Endothelial cell of umbilical vein (primary cell): ENCODE measurements around the gene ESAM. TPM values are rescaled to one million over a fixed set of nuclear protein-coding genes. Genes with fewer than 3 reads are reported as not detected.

ENCODE experiments used
- BruUV-seq: library from RNA; stranded (reverse); fragments of 400-500 nt; replicated peaks from 2 replicates; lab custom pipeline; 2021; lab: Mats Ljungman, UMichigan
- CTCF ChIA-PET: fragments of 300-600, 350-600 bp; sonication (Branson Sonifier 250); formaldehyde crosslinking; loops from one replicate; lab custom pipeline; 2021; ENCODE audit warnings: antibody characterized with exemption, inconsistent platforms; lab: Charles Lee
- POLR2A ChIA-PET: fragments of 300-600, 350-600 bp; sonication (Branson Sonifier 250); formaldehyde crosslinking; loops from one replicate; lab custom pipeline; 2021; ENCODE audit warnings: antibody characterized with exemption, inconsistent platforms; lab: Charles Lee
- DNase-seq: peaks from one replicate; pipeline ENCODE4 v3.0.0-alpha.2; 2011; ENCODE audit warnings: low read depth, low spot score
- FAIRE-seq: peaks from 2 replicates; lab custom pipeline; 2011; peaks lifted over from hg19 to GRCh38; lab: Jason Lieb, UNC
- H2AFZ ChIP-seq: 2 replicates; pipeline ENCODE4 v1.6.0; 2012; ENCODE audit warnings: low read depth, low read length, control low read depth, inconsistent platforms
- H3K27ac ChIP-seq: 2 replicates; pipeline ENCODE4 v1.5.1; 2011; ENCODE audit warnings: low read depth, mild to moderate bottlenecking, control low read depth, low read length, moderate library complexity; ENCODE audit not compliant: insufficient read depth
- H3K27me3 ChIP-seq, 2 experiments: 2 replicates each; pipeline versions ENCODE4 v1.6.0 to v1.6.1; 2011; ENCODE audit warnings: low read length in 2 of 2, mixed read lengths in 1 of 2; ENCODE audit not compliant: control insufficient read depth in 2 of 2, insufficient read depth in 2 of 2
- H3K36me3 ChIP-seq, 2 experiments: 2 replicates in 1 of 2; 3 replicates in 1 of 2; pipeline ENCODE4 v1.5.1; 2011; ENCODE audit warnings: low read length in 2 of 2, mild to moderate bottlenecking in 1 of 2, moderate library complexity in 1 of 2; ENCODE audit not compliant: control insufficient read depth in 2 of 2, insufficient read depth in 2 of 2; ENCODE audit errors: extremely low read depth in 1 of 2
- H3K4me1 ChIP-seq: 3 replicates; pipeline ENCODE4 v1.5.1; 2011; ENCODE audit warnings: mild to moderate bottlenecking, low read length; ENCODE audit not compliant: control insufficient read depth, insufficient read depth; ENCODE audit errors: extremely low read depth
- H3K4me2 ChIP-seq: 2 replicates; pipeline ENCODE4 v1.6.1; 2011; ENCODE audit warnings: low read length, control low read depth, mixed read lengths; ENCODE audit not compliant: insufficient read depth
- H3K4me3 ChIP-seq, 3 experiments: fragments of 200-600 bp in 1 of 3; sonication (generic), shearing (Covaris generic) in 1 of 3; replicated peaks in 1 of 3; 2 replicates each; pipeline ENCODE4 v1.5.1; 2011 to 2016; ENCODE audit warnings: control low read depth in 3 of 3, low read length in 3 of 3, mild to moderate bottlenecking in 2 of 3, inconsistent platforms in 1 of 3, low read depth in 1 of 3, moderate library complexity in 1 of 3; ENCODE audit not compliant: insufficient read depth in 1 of 3
- H3K79me2 ChIP-seq: 2 replicates; pipeline ENCODE4 v1.6.0; 2012; ENCODE audit warnings: low read length, inconsistent platforms; ENCODE audit not compliant: control insufficient read depth, insufficient read depth
- H3K9ac ChIP-seq: replicated peaks from 2 replicates; pipeline ENCODE3; 2011; ENCODE audit warnings: low read length, control low read depth; ENCODE audit not compliant: insufficient read depth; ENCODE audit errors: extremely low read depth
- H3K9me1 ChIP-seq: replicated peaks from 3 replicates; pipeline ENCODE4 v1.6.0; 2011; ENCODE audit warnings: mild to moderate bottlenecking, low read length; ENCODE audit not compliant: control insufficient read depth, insufficient read depth; ENCODE audit errors: extremely low read depth
- H3K9me3 ChIP-seq: replicated peaks from 2 replicates; pipeline ENCODE4 v1.5.1; 2012; ENCODE audit warnings: low read length, inconsistent platforms; ENCODE audit not compliant: control insufficient read depth, insufficient read depth
- H4K20me1 ChIP-seq: replicated peaks from 2 replicates; pipeline ENCODE3; 2011; ENCODE audit warnings: mild to moderate bottlenecking, low read length; ENCODE audit not compliant: control insufficient read depth, insufficient read depth; ENCODE audit errors: extremely low read depth
- EZH2 ChIP-seq: IDR thresholded peaks from 2 replicates; pipeline ENCODE4 v1.6.1; 2012; ENCODE audit warnings: borderline replicate concordance, low read depth, mild to moderate bottlenecking, moderate library complexity, low read length, inconsistent platforms; ENCODE audit not compliant: severe bottlenecking
- FOS ChIP-seq: IDR thresholded peaks from 2 replicates; pipeline ENCODE4 v1.6.1; 2011; ENCODE audit warnings: mild to moderate bottlenecking, low read length, moderate library complexity, borderline replicate concordance; ENCODE audit not compliant: insufficient read depth
- GATA2 ChIP-seq: IDR thresholded peaks from 2 replicates; pipeline ENCODE4 v1.7.0; 2011; ENCODE audit warnings: low read depth, mild to moderate bottlenecking, moderate library complexity, mixed read lengths, low read length; ENCODE audit not compliant: insufficient read length, insufficient read depth
- JUN ChIP-seq: IDR thresholded peaks from 2 replicates; pipeline ENCODE4 v1.6.1; 2011; ENCODE audit warnings: borderline replicate concordance, low read depth; ENCODE audit not compliant: insufficient read length, insufficient read depth
- MYC ChIP-seq: IDR thresholded peaks from one replicate; pipeline ENCODE4 v1.6.1; 2011; ENCODE audit warnings: mild to moderate bottlenecking, low read depth, low read length
- POLR2A ChIP-seq: IDR thresholded peaks from 2 replicates; pipeline ENCODE4 v1.6.1; 2012; ENCODE audit warnings: low read depth, mild to moderate bottlenecking, control low read depth, low read length
- POLR2AphosphoS5 ChIP-seq: IDR thresholded peaks from 2 replicates; pipeline ENCODE4 v1.6.1; 2012; ENCODE audit warnings: low read depth, mild to moderate bottlenecking, control low read depth, low read length, moderate library complexity; ENCODE audit not compliant: insufficient read depth
- dilution Hi-C: fragments of 300-500 bp; cut with MboI; formaldehyde crosslinking; loops from one replicate; pipeline ENCODE4 v1.15.0; 2019; ENCODE audit warnings: low sequenced_read_pairs; ENCODE audit not compliant: extremely low pct_ligation_motif_present
- intact Hi-C: fragments of 100-400 bp; cut with micrococcal nuclease; formaldehyde crosslinking; loops from one replicate; pipeline ENCODE4 v1.10.0; 2022
- polyA plus RNA-seq, 4 experiments: library from polyadenylated mRNA; depleted of rRNA in 3 of 4; stranded (reverse) in 3 of 4; unstranded in 1 of 4; fragments of >200 nt; gene quantifications; 2 replicates each; pipeline versions ENCODE4 v1.2.1 to v1.2.3, GENCODE V29; 2011 to 2012; ENCODE audit warnings: missing spikeins in 1 of 4
- total RNA-seq: library from RNA; stranded (reverse); gene quantifications from 2 replicates; pipeline ENCODE4 v1.2.3, GENCODE V29; 2021
- TF ChIP-seq, protein P1 (sequence below): IDR thresholded peaks from 2 replicates; pipeline ENCODE4 v1.6.1; 2011; ENCODE audit not compliant: insufficient read depth, insufficient read length
- TF ChIP-seq, protein P2 (sequence below), 2 donors: IDR thresholded peaks; 1 replicate in 1 of 2; 2 replicates in 1 of 2; pipeline ENCODE4 v1.5.1; 2011; ENCODE audit warnings: low read length in 2 of 2, mild to moderate bottlenecking in 2 of 2, moderate library complexity in 2 of 2, control low read depth in 1 of 2, inconsistent platforms in 1 of 2, low read depth in 1 of 2; ENCODE audit not compliant: insufficient read depth in 1 of 2; ENCODE audit errors: extremely low read depth in 1 of 2

The ESAM gene
- total and polyA plus RNA-seq, 2 donors (not counting 3 experiments of a cell fraction or from before 2014, with no cell fraction given), result 273 to 383 TPM

DNA sequence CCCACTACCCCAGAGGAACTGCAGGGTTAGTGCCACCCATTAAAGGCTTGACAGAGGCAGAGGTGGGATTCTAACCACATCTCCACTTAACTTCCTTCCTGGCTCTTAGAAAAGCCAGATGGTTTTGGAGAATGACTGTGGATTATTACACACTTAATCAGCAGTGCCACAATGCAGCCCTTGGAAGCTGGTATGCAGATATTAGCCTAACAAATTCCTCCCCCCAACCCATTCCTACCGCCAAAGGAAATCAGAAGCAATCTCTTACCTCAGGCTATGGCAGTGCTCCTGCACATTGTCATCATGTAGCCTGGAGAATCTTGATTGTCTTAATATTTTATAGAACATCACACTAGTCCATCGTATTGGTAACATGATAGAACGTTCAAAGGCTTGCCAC is 45.5 kb downstream of the ESAM start:
- TF ChIP-seq, protein P1, sequence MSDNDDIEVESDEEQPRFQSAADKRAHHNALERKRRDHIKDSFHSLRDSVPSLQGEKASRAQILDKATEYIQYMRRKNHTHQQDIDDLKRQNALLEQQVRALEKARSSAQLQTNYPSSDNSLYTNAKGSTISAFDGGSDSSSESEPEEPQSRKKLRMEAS, result no peak
- TF ChIP-seq GATA2, result no peak
- no peak for TF ChIP-seq JUN
- no peak for TF ChIP-seq EZH2
- TF ChIP-seq POLR2AphosphoS5, result no peak
- TF ChIP-seq, protein P2, sequence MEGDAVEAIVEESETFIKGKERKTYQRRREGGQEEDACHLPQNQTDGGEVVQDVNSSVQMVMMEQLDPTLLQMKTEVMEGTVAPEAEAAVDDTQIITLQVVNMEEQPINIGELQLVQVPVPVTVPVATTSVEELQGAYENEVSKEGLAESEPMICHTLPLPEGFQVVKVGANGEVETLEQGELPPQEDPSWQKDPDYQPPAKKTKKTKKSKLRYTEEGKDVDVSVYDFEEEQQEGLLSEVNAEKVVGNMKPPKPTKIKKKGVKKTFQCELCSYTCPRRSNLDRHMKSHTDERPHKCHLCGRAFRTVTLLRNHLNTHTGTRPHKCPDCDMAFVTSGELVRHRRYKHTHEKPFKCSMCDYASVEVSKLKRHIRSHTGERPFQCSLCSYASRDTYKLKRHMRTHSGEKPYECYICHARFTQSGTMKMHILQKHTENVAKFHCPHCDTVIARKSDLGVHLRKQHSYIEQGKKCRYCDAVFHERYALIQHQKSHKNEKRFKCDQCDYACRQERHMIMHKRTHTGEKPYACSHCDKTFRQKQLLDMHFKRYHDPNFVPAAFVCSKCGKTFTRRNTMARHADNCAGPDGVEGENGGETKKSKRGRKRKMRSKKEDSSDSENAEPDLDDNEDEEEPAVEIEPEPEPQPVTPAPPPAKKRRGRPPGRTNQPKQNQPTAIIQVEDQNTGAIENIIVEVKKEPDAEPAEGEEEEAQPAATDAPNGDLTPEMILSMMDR (IDR thresholded peaks at IDR 0.05; ENCODE audit: extremely low read depth in 1 of 2, insufficient read depth in 1 of 2, low read depth in 1 of 2, low read length in 2 of 2), result no peak
- TF ChIP-seq FOS, result no peak
- no peak for TF ChIP-seq POLR2A
- TF ChIP-seq MYC, result no peak
- peak; percentile 55 for FAIRE-seq
- DNase-seq, result peak; percentile 9
- Histone ChIP-seq H2AFZ (no peak overlapping the region), H3K9me1 (no peaks in the 10 kb centered on the region), H3K36me3 (no peaks in the 10 kb centered on the region), H3K4me2 (no peak overlapping the region), H3K4me1 (peaks cover 24% of the 10 kb centered on the region), H3K4me3 (no peak overlapping the region), H3K9ac (no peak overlapping the region), H3K9me3 (no peaks in the 10 kb centered on the region), H4K20me1 (no peaks in the 10 kb centered on the region), H3K27me3 (no peaks in the 10 kb centered on the region), H3K27ac (no peak overlapping the region), H3K79me2 (no peaks in the 10 kb centered on the region)
- dilution Hi-C loops (no loop called here), intact Hi-C loops (no loop called here)
- ChIA-PET CTCF (interaction anchor here (1.0 to 2.5 kb wide), 4 partner anchors 23 to 309 kb away, joined by 3 to 24 read pairs (median 12); partner anchors contain the start of gene NRGN), POLR2A (interaction anchor here (1.3 kb wide), 1 partner anchor 30 kb away, joined by 9 read pairs; no protein-coding TSS in a partner anchor)
- BruUV-seq, result no TSS peak
